D341Med (cell line): ENCODE measurements around the gene FANCC.

Experiments used
- DNase-seq: peaks from one replicate; pipeline ENCODE4 v3.0.0; 2012; ENCODE audit warnings: low spot score

FANCC gene

DNA sequence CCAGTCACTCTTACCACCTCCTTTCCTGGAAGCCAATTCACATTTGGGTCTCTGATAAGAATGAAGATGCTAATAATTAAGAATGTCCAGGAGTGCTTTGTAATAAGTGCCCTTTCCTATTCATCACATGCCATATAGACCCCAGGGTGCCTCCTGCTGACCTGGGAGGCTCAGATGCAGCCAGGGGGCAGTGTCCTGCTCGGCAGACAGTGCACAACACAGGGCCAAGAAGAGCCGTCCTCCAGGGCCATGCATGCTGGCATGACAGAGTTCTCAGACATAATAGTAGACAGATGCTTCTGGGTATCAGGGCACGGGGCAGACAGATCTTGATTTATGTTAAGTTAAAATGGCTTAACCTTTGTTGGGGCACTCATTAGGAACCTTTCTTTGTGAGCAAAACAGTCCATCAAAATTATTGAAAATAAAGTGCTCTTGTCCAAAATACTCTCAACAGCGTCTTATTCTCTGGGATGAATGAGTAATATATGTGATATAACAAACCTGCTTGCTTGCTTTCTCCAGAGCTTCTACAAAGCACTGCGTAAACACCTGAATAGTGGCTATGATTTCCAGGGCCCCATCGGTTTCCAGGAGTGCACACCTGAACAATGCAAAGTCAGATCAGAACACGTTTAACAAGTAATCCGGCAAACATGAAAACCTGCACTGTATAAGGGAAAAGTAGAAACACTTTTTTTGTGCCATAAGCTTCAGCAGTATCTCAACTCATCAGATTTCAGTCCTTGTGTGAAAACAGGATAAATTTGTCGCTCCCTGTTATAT, 192.7 kb downstream of the FANCC start:
- no peak for DNase-seq

DNA sequence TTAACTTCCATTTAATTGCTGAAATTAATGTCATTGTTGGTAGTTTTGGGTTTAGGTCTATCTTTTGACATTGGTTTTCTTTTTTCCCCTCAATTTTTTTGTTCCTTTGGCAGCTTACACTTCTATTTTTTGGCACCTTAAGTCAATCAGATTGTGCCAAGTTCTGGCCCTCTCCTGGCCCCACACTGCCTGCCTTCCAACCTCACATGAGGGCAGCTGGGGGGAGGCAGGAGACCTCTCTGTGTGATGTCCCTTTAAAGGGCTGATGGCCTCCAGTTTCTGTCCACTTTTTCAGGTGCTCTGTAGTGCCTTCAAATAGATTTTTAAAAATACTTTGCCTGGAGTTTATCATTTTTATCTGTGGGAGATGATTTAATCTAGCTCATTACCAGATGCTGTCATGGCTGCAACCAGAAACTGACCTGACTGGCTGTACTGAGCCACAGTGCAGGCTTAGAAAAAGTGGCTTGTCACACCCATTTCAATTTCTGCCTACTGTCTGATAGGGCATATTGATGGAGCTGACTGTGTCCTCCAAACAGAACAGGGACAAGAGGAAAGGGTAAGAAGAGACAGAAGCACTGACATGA, 196.6 kb downstream of the FANCC start:
- DNase-seq: no peak

DNA sequence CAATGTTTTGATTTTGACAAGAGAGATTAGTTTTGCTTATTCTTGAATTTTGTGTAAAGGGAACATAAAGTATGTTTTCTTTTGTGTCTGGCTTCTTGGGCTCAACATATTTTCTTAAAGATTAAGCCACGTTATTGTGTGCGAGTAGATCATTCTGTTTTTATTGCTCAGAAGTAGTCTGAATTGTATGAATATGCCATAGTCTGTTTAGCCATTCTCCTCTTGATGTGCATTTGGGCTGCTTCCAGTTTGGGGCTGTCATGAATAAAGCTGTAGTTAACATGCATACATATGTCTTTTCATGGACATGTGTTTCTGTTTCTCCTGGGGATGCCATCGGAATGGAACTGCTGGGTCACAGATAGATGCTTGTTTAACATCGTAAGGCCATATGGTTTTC, 198.9 kb downstream of the FANCC start:
- no peak for DNase-seq

DNA sequence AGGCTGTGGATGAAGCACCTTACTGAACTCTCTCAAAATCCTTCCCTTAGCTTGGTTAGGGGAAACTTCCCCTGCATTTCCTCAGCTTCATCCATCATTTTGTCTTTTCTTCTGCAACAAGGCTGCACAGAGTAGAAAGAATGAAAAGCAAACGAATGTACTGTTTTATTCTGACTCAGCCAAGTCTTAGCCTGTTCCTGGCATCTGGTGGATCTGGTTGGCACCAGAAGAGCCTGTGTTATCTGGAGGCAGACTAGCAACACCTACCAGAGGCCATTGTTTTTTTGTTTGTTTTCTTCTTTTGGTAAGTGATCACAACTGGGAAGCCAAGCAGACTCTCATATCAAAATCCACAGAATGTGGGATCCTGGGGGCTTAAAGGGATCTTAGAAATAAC, 200.7 kb downstream of the FANCC start:
- no peak for DNase-seq

DNA sequence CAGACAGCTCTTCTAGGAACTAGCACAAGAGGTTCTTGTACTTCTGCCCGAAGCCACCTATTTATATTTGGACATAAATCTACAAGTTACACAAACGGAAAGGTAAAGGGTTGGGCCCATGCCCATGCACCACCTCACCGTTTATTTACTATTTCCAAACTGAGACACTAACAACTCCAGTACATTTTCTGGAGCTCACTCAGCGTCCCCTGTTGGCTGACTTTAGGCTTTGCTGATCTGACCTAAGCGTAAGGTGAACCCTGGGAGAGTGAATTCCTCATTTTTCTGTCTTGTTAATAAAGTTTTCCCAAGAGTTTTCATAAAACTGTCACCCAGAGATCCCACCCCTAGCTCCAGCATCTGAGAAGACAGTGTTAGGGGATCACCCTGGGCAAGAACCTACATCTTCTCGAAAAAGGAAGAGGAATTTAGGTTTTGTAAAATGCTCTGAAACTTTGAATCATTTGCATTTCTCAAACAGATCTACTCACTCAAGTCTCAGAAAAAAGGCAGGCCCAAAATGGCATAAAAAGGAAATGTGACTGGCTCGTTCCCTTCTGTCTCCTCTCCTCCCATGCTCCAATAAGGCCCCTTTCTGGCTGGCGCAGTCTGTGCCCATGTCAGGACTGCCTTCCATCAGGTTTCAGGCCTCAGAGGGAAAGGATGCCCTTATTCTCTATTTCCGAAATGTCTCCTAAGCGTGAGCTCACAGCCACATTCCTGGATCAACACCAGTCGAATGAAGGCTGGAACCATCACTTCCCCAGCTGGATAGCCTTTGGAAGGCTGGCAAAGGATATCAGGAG, 201.3 kb downstream of the FANCC start:
- no peak for DNase-seq

DNA sequence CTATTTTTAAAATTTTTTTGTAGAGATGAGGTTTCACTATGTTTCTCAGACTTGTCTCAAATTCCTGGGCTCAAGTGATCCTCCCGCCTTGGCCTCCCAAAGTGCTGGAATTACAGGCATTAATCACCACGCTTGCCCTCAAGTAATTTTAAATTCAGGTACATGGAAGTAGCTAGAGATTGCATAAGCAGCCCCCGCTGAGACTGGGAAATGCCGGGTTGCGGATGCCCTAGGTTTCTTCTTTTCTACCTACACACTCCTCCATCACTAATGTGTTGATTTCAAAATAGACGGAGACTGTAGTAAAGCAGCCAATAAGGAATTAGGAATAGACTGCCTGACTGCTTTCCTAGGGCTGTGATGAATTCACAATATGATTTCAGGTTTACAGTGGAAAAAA, 202.4 kb downstream of the FANCC start:
- DNase-seq: no peak

DNA sequence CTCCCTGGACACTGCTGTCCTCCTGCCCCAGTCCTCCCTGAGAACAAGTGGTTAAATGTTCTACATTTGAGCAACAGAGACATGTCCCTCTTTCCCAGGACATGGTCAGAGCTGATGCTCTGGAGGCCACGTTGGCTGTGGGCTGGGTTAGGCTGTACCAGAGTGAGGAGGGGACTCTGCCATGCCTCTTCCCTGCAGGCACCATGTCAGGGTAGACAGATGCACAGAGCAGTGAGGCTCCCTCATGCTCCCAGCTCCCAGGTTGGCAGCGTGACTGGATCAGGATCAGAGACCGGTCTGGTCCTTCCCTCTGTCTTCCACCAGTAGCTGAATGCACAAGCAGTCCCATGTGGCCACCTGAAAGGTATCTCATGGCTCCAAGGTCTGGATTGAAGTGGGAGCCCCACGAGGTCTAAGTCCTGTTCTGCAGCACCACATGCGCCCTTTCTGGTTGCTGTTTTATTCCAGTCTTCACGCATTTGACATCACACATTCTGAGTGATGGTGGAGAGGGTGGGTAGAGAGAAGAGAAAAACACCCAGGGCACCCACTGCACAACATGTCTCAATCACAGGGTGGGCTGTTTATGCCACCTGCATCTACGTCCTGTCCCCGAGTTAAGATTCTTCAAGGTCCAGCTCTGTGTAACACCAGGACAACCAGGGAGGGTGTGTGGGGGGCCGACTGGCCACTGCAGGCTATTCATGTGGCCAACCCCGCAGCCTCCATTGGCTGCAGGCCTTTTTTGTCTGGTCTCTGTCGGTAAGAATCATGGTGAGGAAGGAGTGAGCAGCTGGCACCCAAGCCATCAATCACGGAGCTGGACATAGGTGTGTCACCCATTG, 204.9 kb downstream of the FANCC start:
- no peak for DNase-seq

DNA sequence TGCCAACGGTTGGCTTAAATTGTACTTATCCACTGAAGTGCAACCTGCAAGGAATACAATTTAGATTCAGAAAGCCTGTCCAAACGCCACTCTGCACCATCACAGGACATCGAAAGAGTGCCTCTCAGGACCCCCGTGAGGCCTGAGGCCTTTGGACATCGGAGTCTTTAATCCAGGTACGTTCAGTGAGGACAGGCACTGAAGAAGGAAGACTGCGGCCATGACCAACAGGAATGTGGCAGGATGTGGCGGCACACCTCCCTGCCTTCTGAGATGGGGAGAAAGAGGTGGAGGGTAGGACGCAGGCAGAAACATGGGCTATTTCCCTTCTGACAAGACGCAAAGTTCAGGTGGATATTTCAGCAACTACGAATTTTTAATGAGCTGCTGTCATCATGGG, 205.8 kb downstream of the FANCC start:
- no peak for DNase-seq

DNA sequence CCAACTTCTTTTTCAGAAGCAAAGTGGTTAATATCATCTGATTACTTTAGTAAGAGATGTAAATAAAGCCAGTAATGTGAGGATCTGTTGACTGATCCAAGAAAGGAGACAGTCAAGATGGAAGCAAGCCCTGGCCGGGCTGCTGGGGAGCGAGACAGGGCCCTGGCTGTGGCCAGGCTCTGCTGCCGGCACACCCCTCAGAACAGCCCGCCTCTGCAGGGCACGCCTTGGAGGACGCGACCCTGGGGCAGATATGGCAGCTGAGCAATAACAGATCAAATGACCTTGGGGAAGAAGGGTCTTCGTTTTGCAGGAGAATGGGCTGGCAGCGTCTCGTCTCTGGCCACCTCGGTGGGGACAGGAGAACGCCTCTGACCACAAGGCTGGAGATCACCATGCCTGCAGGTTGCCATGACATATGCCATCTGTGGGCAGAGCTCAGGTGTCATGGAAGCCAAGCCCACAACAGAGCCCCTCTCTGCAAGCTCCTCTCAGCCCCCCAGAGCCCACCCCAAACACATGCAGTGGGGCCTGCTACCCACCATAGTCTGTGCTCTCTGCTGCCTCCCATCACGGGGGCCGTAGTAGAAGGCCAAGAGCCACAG, 206.5 kb downstream of the FANCC start:
- DNase-seq: no peak

DNA sequence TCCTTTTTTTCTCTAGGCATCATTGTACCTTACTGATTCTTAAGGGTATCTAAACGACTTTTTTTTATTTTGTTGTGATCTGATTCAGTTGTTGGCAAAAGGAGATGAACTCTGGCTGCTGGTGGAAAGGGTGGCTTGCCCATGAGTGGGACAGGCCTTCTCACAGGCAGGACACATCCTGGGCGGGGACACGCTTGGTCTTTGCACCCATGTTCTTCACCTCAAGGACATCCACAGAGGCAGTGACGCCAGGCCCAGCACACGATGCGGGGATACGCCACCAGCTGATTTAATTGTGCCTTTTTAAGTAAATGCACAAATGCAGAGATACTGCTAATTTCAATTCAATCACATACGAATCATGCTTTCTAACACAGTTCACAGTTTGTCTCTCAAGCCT, 208.1 kb downstream of the FANCC start:
- no peak for DNase-seq

DNA sequence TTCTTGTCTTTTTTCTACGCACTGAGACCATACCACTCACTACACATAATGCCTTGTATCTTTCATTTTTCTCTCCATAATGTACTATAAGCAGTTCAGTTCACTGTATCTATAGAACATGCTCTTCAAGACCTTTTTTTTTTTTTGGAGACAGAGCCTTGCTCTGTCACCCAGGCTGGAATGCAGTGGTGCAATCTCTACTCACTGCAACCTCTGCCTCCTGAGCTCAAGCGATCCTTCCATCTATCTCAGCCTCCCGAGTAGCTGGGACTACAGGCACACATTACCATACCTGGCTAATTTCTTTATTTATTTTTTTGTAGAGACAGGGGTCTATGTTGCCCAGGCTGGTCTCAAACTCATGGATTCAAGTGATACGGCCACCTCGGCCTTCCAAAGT, 208.7 kb downstream of the FANCC start:
- DNase-seq: no peak

DNA sequence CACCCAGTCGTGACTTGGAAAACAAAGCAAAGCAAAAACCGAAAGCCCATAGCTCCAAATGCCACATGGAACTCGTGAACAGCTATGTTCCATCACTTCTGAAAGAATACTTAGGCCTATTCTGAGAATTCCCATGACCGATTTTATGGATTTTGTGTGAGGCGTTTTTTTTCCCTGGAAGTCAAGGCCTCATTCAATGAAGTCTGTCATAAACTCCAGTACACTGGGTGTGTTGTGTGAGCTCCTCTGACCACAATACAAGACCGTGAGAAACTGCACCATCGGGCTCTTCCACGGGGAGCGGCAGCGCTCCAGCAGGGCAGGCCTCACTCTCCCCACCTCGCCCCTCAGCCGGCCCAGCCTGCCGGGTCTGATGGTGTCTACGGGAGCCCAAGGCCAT, 209.5 kb downstream of the FANCC start:
- no peak for DNase-seq

DNA sequence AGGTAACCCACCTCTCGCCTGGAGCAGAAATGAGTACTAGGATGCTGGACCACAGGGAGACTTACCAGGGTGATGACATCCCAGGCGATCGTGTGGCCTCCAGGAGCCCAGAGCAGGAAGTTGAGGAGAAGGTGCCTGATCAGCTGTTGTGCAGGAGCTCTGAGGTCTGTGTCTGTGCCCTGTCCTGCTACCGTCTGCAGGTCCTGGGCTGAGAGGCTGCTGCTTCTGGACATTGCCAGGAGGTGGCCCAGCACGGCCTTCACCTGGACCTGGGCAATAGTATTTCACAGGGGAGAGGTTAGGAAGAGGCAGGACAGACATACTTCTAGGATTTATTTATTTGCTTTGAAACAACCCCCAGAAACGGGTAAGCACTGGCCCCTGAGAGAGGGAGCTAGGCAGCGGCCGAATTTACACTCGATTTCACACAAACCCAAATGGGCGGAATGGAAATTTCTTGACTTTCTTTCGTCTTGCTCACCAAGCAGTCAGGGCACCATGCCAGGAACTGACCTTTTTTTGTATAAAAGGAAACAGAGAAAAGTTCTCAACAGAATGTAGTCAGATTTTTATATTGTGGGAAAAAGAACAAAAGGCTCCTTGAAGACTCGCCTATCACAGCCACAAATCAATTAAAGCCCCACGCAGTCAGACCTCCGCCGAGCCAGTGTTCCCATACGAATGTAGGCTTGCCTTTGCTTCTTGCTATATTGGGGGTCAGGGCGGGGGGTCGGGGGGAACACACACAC, 210.3 kb downstream of the FANCC start:
- DNase-seq: no peak

DNA sequence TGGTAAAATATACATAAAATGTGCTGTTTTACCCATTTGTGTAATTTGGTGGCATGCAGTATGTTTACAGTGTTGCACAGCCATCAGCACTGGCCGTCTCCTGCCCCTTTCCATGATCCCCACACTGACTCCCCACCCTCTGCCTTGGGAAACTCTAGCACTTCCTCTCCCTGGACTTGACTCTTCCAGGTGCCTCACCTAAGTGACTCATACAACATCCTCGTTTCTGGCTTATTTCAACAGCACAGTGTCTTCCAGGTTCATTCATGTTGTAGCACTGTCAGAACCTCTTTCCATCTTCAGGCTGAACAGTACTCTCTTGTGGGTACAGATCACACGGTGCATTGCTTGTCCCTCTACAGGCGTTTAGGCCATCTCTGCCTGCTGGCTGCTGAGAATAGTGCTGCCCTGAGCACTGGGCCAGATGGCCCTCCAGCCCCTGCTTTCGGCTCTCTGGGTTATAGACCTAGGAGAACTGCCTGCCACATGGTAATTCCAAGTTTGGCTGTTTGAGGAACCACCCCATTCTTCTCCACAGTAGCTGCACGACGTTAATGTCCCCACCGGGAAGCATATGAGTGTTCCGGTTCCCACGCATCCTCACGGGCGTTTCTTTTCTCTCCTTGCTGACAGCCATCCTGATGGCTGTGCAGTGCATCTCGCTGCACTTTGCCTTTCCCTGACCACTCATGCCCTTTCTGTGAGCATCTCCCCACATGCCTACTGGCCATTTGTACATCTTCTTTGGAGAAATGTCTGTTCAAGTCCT, 211.8 kb downstream of the FANCC start:
- DNase-seq: no peak

DNA sequence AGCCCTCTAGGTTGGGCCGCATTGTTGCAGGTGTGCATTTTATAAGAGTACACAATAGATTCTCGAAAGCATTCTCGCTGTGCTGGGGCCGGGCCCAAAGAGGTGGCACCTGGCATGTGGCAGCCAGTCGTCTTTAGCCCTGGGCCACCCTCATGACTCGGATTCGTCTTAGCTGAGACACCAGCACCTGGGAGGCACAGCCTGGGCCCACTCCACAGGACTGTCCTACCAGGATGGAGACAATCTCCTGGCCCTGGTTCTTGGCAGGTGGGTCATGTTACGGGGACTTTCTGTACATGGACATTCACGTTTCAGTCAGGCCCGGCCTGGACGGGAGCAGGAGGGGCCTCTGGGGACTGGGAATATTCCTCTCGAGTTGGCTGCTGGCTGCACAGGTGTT, 212.5 kb downstream of the FANCC start:
- no peak for DNase-seq

DNA sequence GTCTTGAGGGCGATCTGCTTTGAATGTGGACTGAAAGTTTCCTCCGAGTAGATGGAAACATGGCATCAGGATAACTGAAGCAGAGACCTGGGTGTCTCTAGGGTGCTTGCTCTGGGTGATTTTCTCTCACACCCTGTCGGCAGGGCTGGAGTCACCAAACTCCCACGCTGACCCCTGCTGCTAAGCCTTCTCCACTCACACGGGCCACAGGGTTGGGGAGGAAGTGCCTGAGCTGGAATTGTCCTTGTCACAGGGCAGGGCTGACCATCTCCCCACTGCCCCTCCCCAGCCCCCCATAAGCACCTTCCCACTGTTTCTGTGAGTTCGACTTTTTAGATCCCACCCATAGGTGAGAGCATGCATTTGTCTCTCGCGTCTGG, 212.9 kb downstream of the FANCC start:
- DNase-seq: no peak

DNA sequence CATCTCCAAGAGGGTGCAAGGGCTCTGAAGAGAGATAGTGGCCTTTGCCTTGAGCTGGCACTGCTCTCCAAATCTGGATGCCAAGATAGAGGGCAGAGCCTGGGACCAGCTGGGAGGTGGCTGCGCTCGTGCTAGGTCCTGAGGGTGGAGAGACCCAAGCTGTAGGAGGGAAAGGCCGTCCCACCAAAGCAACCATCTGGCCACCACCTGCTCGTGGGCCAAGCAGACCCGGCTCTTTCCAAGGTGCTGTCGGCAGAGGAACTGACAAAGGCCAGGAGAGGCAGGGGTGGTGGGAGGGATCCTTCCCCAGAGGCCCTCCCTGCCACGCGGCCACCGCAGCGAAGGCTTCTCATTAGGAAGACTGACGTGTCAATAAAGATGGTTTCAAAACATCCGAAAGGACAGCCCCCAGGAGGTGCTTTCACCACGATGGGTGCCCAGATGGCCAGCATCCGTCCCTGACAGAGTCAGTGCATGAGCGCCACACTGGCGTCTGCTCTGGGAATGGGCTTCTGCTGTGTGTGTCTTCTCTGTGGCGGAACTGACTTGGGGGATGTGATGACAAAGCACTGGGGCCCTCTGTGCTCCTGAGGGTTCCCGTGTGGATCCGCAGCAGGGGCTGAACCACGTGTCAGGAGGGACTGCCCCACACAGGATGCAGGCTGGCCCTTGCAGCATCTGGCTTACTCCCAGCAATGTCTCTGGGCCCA, 213.5 kb downstream of the FANCC start:
- DNase-seq: no peak

DNA sequence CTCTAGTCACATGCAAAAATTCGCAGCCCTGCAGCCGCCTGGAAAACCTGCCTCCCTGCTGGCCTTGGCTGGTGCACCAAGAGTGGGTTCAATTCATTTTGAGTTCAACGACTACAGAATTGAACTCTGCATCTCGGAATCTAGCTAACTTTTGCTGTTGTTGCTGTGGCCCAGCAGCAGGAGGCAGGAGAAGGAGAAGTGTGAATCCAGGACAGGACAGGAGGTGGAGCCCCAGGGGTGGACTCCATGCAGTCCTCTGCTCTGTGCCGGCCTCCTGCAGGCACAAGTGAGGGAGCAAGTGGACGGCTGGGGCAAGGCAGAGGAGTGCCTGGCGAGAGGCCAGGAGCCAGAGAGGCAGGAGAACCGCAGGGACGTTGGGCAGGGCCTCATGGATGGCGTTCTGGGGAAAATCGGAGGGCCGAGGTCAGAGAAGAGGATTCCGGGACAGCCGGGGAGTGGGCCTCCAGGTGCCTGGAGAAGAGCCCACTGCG, 214.2 kb downstream of the FANCC start:
- DNase-seq: no peak

DNA sequence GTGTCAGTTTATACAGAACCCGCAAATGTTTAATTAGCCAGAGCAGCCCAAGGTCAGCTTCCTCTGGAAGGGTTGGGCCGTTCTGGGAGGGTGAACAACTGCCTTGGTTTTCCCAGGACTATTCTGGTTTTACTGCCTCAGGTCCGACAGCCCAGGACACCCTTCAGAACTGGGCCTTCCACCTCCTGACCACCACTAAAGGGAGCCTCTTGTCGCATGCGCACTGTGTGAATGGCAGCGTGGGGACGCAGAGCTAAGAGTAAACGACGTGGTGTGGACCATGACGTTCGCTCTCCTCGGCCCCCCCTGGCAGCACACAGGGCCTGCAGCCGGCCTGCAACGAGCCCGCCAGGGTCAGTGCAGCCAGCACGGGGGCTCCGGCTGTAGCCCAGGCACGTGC, 214.9 kb downstream of the FANCC start:
- DNase-seq: no peak

DNA sequence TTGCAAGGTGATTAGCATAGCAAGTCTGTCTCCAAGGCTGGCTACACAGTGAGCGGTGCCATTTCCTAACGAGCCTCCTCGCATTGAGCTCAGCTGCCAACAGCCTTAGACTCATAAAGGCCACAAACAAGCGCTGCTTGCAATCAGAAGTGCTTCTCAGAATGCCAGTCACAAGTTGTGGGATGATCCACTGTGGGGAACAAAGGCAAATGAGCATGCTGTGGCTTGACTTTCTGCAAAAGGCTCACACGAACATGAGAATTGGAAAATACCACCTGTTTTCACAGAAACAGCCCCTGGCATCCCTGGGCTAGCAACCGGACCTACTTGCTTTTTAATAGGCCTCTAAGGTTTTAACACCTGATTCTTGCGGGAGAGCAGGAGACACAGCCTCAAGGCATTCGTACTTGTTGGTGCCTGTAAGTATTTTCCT, 215.5 kb downstream of the FANCC start:
- no peak for DNase-seq
